Activated CD8-positive, alpha-beta memory T cell treated with anti-CD3 and anti-CD28 coated beads for 1 hour (primary cell): Measurements from ENCODE around the gene RBPMS2.
A peak's percentile ranks its signal among the peaks of the same experiment; 100 is the strongest.

Experiments used
- DNase-seq, 2 donors: peaks; one replicate each; pipeline ENCODE4 v3.0.0-alpha.2; 2020; ENCODE audit warnings: low read depth in 1 of 2; ENCODE audit errors: extremely low read depth in 1 of 2

Gene RBPMS2

GRCh38 chr15:64731805-64732151 is 43.6 kb downstream of the RBPMS2 start:
- DNase-seq, result no peak

- DNase-seq, result peak; percentile 69 to 78
Measured at GRCh38 chr15:64731012-64731804, 44.2 kb downstream of the RBPMS2 start.

GRCh38 chr15:64730151-64730550 is 45.2 kb downstream of the RBPMS2 start:
- DNase-seq, result no peak

GRCh38 chr15:64720188-64720587 is 55.2 kb downstream of the RBPMS2 start:
- DNase-seq, result no peak

- DNase-seq, result no peak
Measured at GRCh38 chr15:64717735-64718495, 57.5 kb downstream of the RBPMS2 start.

- no peak for DNase-seq
Measured at GRCh38 chr15:64717130-64717529, 58.3 kb downstream of the RBPMS2 start.

- no peak for DNase-seq
Measured at GRCh38 chr15:64716452-64716851, 58.9 kb downstream of the RBPMS2 start.

GRCh38 chr15:64713592-64713991 is 61.8 kb downstream of the RBPMS2 start:
- no peak for DNase-seq

GRCh38 chr15:64712353-64712752 is 63.0 kb downstream of the RBPMS2 start:
- no peak for DNase-seq

GRCh38 chr15:64710676-64711428 is 64.5 kb downstream of the RBPMS2 start:
- no peak for DNase-seq

- DNase-seq, result no peak
Measured at GRCh38 chr15:64706011-64706911, 69.1 kb downstream of the RBPMS2 start.

GRCh38 chr15:64705006-64705405 is 70.4 kb downstream of the RBPMS2 start:
- no peak for DNase-seq

- no peak for DNase-seq
Measured at GRCh38 chr15:64703632-64703959, 71.8 kb downstream of the RBPMS2 start.

- DNase-seq, result peak; percentile 87 to 97
Measured at GRCh38 chr15:64702816-64703631, 72.4 kb downstream of the RBPMS2 start.

- no peak for DNase-seq
Measured at GRCh38 chr15:64701482-64702184, 73.8 kb downstream of the RBPMS2 start.

GRCh38 chr15:64701051-64701450 is 74.3 kb downstream of the RBPMS2 start:
- DNase-seq, result no peak

GRCh38 chr15:64699751-64700388 is 75.5 kb downstream of the RBPMS2 start:
- no peak for DNase-seq

- no peak for DNase-seq
Measured at GRCh38 chr15:64698823-64699222, 76.6 kb downstream of the RBPMS2 start.

- no peak for DNase-seq
Measured at GRCh38 chr15:64697911-64698369, 77.4 kb downstream of the RBPMS2 start.
